CD4-positive, alpha-beta T cell (primary cell): Measurements from ENCODE around the gene MRNIP. TPM values are rescaled to one million over a fixed set of nuclear protein-coding genes. Genes with fewer than 3 reads are reported as not detected.

ENCODE experiments used
- ATAC-seq: fragments of 200-7000 bp; cut with Tn5 transposase; one replicate; pipeline ENCODE4 v1.10.0; 2022; ENCODE audit warnings: mild to moderate bottlenecking; ENCODE audit not compliant: poor library complexity
- CTCF ChIA-PET: fragments of 350-600 bp; sonication (Branson Sonifier 250); formaldehyde crosslinking; loops from one replicate; lab custom pipeline; 2021; ENCODE audit warnings: antibody characterized with exemption, inconsistent platforms; lab: Charles Lee
- POLR2A ChIA-PET: fragments of 350-600 bp; sonication (Branson Sonifier 250); formaldehyde crosslinking; loops from one replicate; lab custom pipeline; 2021; ENCODE audit warnings: antibody characterized with exemption, inconsistent platforms; lab: Charles Lee
- DNase-seq, 14 experiments: peaks; one replicate each; pipeline ENCODE4 v3.0.0-alpha.2; 2013 to 2020; ENCODE audit warnings: mixed read lengths in 2 of 14
- H3K27ac ChIP-seq, 2 donors: one replicate each; pipeline versions ENCODE4 v1.5.1 to v1.7.0; 2013; ENCODE audit warnings: low read length in 2 of 2, low read depth in 1 of 2, mild to moderate bottlenecking in 1 of 2
- H3K27me3 ChIP-seq, 2 experiments: 1 replicate in 1 of 2; 2 replicates in 1 of 2; pipeline versions ENCODE4 v1.6.1 to v1.7.0; 2013; ENCODE audit warnings: low read length in 2 of 2, control low read depth in 1 of 2, mild to moderate bottlenecking in 1 of 2, moderate library complexity in 1 of 2; ENCODE audit not compliant: insufficient read depth in 2 of 2, control insufficient read depth in 1 of 2
- H3K36me3 ChIP-seq: one replicate; pipeline ENCODE4 v1.6.1; 2013; ENCODE audit warnings: low read length, control low read depth; ENCODE audit not compliant: insufficient read depth
- H3K4me1 ChIP-seq: one replicate; pipeline ENCODE4 v1.6.1; 2013; ENCODE audit warnings: low read length, control low read depth; ENCODE audit not compliant: insufficient read depth
- H3K4me3 ChIP-seq: one replicate; pipeline ENCODE4 v1.5.1; 2013; ENCODE audit warnings: mild to moderate bottlenecking, low read length, moderate library complexity
- H3K9me3 ChIP-seq, 2 experiments: 1 replicate in 1 of 2; 2 replicates in 1 of 2; pipeline versions ENCODE4 v1.6.1 to v1.7.0; 2013; ENCODE audit warnings: low read length in 2 of 2, mild to moderate bottlenecking in 2 of 2, control low read depth in 1 of 2, moderate library complexity in 1 of 2; ENCODE audit not compliant: control insufficient read depth in 1 of 2, insufficient read depth in 1 of 2
- H3K27ac Mint-ChIP-seq: one replicate; pipeline ENCODE4 v1.8.0; 2020; ENCODE audit warnings: mixed read lengths
- H3K27me3 Mint-ChIP-seq: one replicate; pipeline ENCODE4 v1.8.0; 2021; ENCODE audit warnings: mixed read lengths
- H3K36me3 Mint-ChIP-seq: one replicate; pipeline ENCODE4 v1.8.0; 2021; ENCODE audit warnings: low read depth, mixed read lengths
- H3K4me1 Mint-ChIP-seq: one replicate; pipeline ENCODE4 v1.8.0; 2021; ENCODE audit warnings: low read depth, mixed read lengths
- H3K4me3 Mint-ChIP-seq: one replicate; pipeline ENCODE4 v1.8.0; 2020; ENCODE audit warnings: mild to moderate bottlenecking, mixed read lengths
- H3K9me3 Mint-ChIP-seq: one replicate; pipeline ENCODE4 v1.8.0; 2020; ENCODE audit warnings: mixed read lengths
- CTCF ChIP-seq: fragments of 200-600 bp; IDR thresholded peaks from one replicate; pipeline ENCODE4 v1.8.0; 2022; ENCODE audit warnings: antibody characterized with exemption, mild to moderate bottlenecking
- intact Hi-C, 2 experiments: fragments of 100-400 bp; cut with DNase I in 1 of 2; cut with micrococcal nuclease in 1 of 2; formaldehyde crosslinking; loops; one replicate each; pipeline versions ENCODE4 v1.15.1 to v1.9.0; 2023 to 2025; cut with DNase I, micrococcal nuclease
- total RNA-seq, 174 experiments: library from RNA in 2 of 174; stranded (reverse) in 2 of 174; gene quantifications; one replicate each; pipeline ENCODE4 v1.2.3 and lab custom pipeline; 2021 to 2026

MRNIP gene
- total RNA-seq, 2 experiments from 2014 or later = 31.8 to 32.8 TPM

- intact Hi-C loops = no loop called here
- peaks cover 27% of the 10 kb centered on the region for H3K36me3 Mint-ChIP-seq
- H3K27me3 ChIP-seq = no peaks in the 10 kb centered on the region
- ChIA-PET CTCF (no interaction called here), POLR2A (no interaction called here)
- H3K4me3 ChIP-seq = no peak overlapping the region
- H3K4me1 ChIP-seq = peaks cover 52% of the 10 kb centered on the region
- no peak for DNase-seq
- H3K27ac Mint-ChIP-seq = no peak overlapping the region
- no peaks in the 10 kb centered on the region for H3K9me3 ChIP-seq
- no peaks in the 10 kb centered on the region for H3K27me3 Mint-ChIP-seq
- H3K36me3 ChIP-seq = peaks cover 28% of the 10 kb centered on the region
- H3K4me1 Mint-ChIP-seq = peaks cover 42% of the 10 kb centered on the region
- ATAC-seq = no peak
- H3K27ac ChIP-seq = no peak overlapping the region
- TF ChIP-seq CTCF = no peak
- H3K4me3 Mint-ChIP-seq = peak overlapping the region; percentile 34
- H3K9me3 Mint-ChIP-seq = no peaks in the 10 kb centered on the region
These were observed 59.0 kb downstream of the MRNIP start for GRCh38 chr5:179799644-179799973.

- ChIA-PET POLR2A (no interaction called here), CTCF (no interaction called here)
- peaks cover 52% of the 10 kb centered on the region for H3K4me1 ChIP-seq
- H3K4me1 Mint-ChIP-seq = peaks cover 42% of the 10 kb centered on the region
- ATAC-seq (no peak), DNase-seq (no peak)
- H3K36me3 ChIP-seq = peaks cover 28% of the 10 kb centered on the region
- TF ChIP-seq CTCF = no peak
- H3K27me3 Mint-ChIP-seq = no peaks in the 10 kb centered on the region
- no peak overlapping the region for H3K27ac Mint-ChIP-seq
- peaks cover 27% of the 10 kb centered on the region for H3K36me3 Mint-ChIP-seq
- intact Hi-C loops = no loop called here
- no peak overlapping the region for H3K4me3 ChIP-seq
- H3K9me3 Mint-ChIP-seq = no peaks in the 10 kb centered on the region
- H3K4me3 Mint-ChIP-seq = peak overlapping the region; percentile 34
- H3K27ac ChIP-seq = no peak overlapping the region
- H3K27me3 ChIP-seq = no peaks in the 10 kb centered on the region
- H3K9me3 ChIP-seq = no peaks in the 10 kb centered on the region
These were observed 59.6 kb downstream of the MRNIP start for GRCh38 chr5:179798771-179799643.

GRCh38 chr5:179798144-179798770 lies 60.4 kb downstream of the MRNIP start:
- H3K4me1 ChIP-seq = peaks cover 52% of the 10 kb centered on the region
- ATAC-seq = no peak
- DNase-seq = no peak
- peaks cover 28% of the 10 kb centered on the region for H3K36me3 ChIP-seq
- H3K27me3 ChIP-seq = no peaks in the 10 kb centered on the region
- H3K27ac Mint-ChIP-seq = no peak overlapping the region
- POLR2A ChIA-PET = no interaction called here
- H3K4me3 Mint-ChIP-seq = no peak overlapping the region
- H3K27ac ChIP-seq = no peak overlapping the region
- TF ChIP-seq CTCF = no peak
- peaks cover 27% of the 10 kb centered on the region for H3K36me3 Mint-ChIP-seq
- H3K9me3 ChIP-seq = no peaks in the 10 kb centered on the region
- CTCF ChIA-PET = no interaction called here
- no peaks in the 10 kb centered on the region for H3K27me3 Mint-ChIP-seq
- intact Hi-C loops = no loop called here
- H3K4me3 ChIP-seq = no peak overlapping the region
- H3K9me3 Mint-ChIP-seq = no peaks in the 10 kb centered on the region
- peaks cover 42% of the 10 kb centered on the region for H3K4me1 Mint-ChIP-seq
